HUES6 (cell line): ENCODE data around the gene AKR1B15.
"Not testable (repeated sequence)": the region's sequence is repeated elsewhere in the genome, so short reads cannot be mapped to it uniquely, and the experiment has no call there.

Source experiments
- H3K27ac ChIP-seq: 2 replicates; pipeline ENCODE4 v1.7.0; 2013; ENCODE audit warnings: low read depth, mild to moderate bottlenecking, low read length, inconsistent platforms
- H3K27me3 ChIP-seq: 2 replicates; pipeline ENCODE4 v1.6.1; 2013; ENCODE audit warnings: low read length; ENCODE audit not compliant: control insufficient read depth, insufficient read depth
- H3K36me3 ChIP-seq: 2 replicates; pipeline ENCODE4 v1.6.1; 2013; ENCODE audit warnings: low read length; ENCODE audit not compliant: control insufficient read depth, insufficient read depth
- H3K4me1 ChIP-seq: 2 replicates; pipeline ENCODE4 v1.6.1; 2013; ENCODE audit warnings: low read length; ENCODE audit not compliant: control insufficient read depth, insufficient read depth
- H3K4me3 ChIP-seq: 2 replicates; pipeline ENCODE4 v1.5.1; 2013; ENCODE audit warnings: low read depth, low read length
- H3K9ac ChIP-seq: one replicate; pipeline ENCODE4 v1.6.1; 2013; ENCODE audit warnings: mild to moderate bottlenecking, low read length
- H3K9me3 ChIP-seq: 2 replicates; pipeline ENCODE4 v1.6.1; 2013; ENCODE audit warnings: low read depth, low read length; ENCODE audit not compliant: control insufficient read depth, insufficient read depth

The AKR1B15 gene

DNA sequence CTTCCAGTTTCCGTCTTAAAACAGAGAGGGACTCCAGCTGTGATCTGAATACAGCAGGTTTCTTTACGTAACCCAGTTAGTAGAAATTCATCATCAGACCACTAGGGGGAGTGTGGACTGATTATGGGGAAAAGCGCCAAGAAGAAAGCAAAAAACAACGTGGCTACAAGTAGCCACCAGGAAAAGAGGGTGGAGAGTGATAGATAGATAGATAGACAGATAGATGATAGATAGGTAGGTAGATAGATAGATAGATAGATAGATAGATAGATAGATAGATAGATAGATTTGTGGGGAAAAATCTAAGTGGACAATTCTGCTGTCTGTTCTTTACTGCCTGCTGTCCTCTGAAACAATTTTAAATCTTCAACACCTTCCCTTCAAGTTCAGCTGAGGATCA lies 34.2 kb upstream of the AKR1B15 start:
- Histone ChIP-seq H3K27me3 (no peaks in the 10 kb centered on the region), H3K4me3 (no peak overlapping the region), H3K9ac (no peak overlapping the region), H3K4me1 (peaks cover 2% of the 10 kb centered on the region; the same call in 1 of the 2 replicates), H3K36me3 (no peaks in the 10 kb centered on the region), H3K27ac (no peak overlapping the region), H3K9me3 (no peaks in the 10 kb centered on the region)

- no peak overlapping the region for H3K4me3 ChIP-seq
- H3K27ac ChIP-seq, result no peak overlapping the region
- no peaks in the 10 kb centered on the region for H3K36me3 ChIP-seq
- H3K9me3 ChIP-seq, result no peaks in the 10 kb centered on the region
- no peaks in the 10 kb centered on the region for H3K27me3 ChIP-seq
- no peaks in the 10 kb centered on the region for H3K4me1 ChIP-seq
- H3K9ac ChIP-seq, result no peak overlapping the region
Measured at GRCh38 chr7:134515569-134516468, 33.1 kb upstream of the AKR1B15 start.

DNA sequence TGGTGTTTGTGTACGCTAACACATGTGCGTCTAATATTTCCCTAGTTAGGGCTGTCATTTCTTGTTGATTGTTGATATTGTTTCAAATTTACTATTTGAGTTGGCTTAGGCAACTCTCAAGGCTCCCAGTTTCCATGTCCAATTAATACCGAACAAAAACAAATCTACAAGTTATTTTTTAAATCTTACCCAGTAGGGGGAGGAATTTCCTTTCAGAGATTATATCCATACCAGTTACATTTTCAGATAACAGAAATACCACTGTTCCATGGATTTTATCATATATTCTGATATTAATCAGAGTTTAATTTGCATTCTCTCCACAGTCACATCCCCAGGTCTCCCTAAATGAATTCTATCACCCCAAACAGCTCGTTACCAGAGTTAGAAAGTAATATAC lies 28.8 kb upstream of the AKR1B15 start:
- H3K27me3 ChIP-seq, result no peaks in the 10 kb centered on the region
- H3K4me1 ChIP-seq, result no peaks in the 10 kb centered on the region
- H3K9me3 ChIP-seq, result no peaks in the 10 kb centered on the region
- H3K4me3 ChIP-seq, result no peak overlapping the region
- no peak overlapping the region for H3K27ac ChIP-seq
- H3K36me3 ChIP-seq, result no peaks in the 10 kb centered on the region
- no peak overlapping the region for H3K9ac ChIP-seq

- H3K9me3 ChIP-seq, result no peaks in the 10 kb centered on the region
- peaks cover under 1% of the 10 kb centered on the region; the same call in 1 of the 2 replicates for H3K4me1 ChIP-seq
- H3K27me3 ChIP-seq, result no peaks in the 10 kb centered on the region
- H3K4me3 ChIP-seq, result no peak overlapping the region
- H3K9ac ChIP-seq, result no peak overlapping the region
- no peaks in the 10 kb centered on the region for H3K36me3 ChIP-seq
- no peak overlapping the region for H3K27ac ChIP-seq
Measured at GRCh38 chr7:134522601-134523000, 26.3 kb upstream of the AKR1B15 start.

DNA sequence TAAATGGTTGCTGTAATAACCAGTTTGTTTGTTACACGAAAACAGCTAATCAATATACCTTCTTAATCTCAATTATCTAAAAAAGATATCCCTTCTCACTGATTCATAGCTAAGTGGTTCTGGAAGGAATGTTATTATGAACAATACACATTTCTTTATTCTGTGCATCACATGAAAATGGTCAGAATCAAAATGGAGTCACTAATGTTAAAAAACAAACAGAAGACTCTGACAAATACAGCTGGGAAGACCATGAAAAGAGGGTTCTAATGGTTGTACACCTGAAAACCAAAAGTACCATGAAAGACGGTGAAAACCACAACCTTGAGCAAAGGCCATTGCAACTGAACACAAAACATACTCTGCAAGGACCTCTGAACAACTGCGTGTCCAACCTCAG lies 23.5 kb upstream of the AKR1B15 start:
- H3K36me3 ChIP-seq, H3K4me1 ChIP-seq, H3K27me3 ChIP-seq, H3K9me3 ChIP-seq, H3K27ac ChIP-seq, H3K4me3 ChIP-seq, H3K9ac ChIP-seq: not testable (repeated sequence)

DNA sequence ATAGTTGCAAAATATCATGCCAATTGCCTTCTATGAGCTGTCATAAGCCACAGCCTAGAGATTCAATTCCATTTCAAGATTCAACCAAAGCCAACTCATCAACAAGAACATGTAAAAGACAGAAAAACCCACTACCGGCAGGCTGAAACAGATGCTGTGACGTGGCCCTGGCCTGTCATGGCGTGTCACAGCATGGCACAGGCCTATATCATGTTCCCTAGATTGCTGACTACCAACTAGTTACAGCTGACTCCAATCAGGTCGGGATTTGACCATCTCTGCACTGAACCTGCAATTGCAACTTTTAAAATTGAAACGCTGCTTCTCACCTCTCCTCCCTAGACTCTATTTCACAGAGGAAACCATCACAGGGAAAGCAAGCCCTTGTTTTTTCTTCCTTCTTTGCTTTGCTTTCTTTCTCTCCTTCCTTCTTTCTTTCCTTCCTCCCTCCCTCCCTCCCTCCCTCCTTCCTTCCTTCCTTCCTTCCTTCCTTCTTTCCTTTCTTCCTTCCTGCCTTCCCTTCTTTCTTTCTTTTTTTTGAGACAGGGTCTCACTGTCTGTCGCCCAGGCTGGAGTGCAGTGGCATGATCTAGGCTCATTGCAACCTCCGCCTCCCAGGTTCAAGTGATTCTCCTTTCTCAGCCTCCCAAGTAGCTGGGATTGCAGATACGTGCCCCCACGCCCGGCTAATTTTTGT lies 22.2 kb upstream of the AKR1B15 start:
- H3K4me3 ChIP-seq, H3K27me3 ChIP-seq, H3K27ac ChIP-seq, H3K9me3 ChIP-seq, H3K36me3 ChIP-seq, H3K4me1 ChIP-seq, H3K9ac ChIP-seq: not testable (repeated sequence)

- no peak overlapping the region for H3K27ac ChIP-seq
- H3K27me3 ChIP-seq, result no peaks in the 10 kb centered on the region
- no peak overlapping the region for H3K4me3 ChIP-seq
- H3K36me3 ChIP-seq, result no peaks in the 10 kb centered on the region
- no peaks in the 10 kb centered on the region for H3K9me3 ChIP-seq
- no peak overlapping the region for H3K9ac ChIP-seq
- H3K4me1 ChIP-seq, result peaks cover 3% of the 10 kb centered on the region; the same call in 1 of the 2 replicates
Measured at GRCh38 chr7:134527979-134528371, 20.9 kb upstream of the AKR1B15 start.

GRCh38 chr7:134528749-134529148 lies 20.2 kb upstream of the AKR1B15 start:
- no peak overlapping the region for H3K9ac ChIP-seq
- H3K4me1 ChIP-seq, result peaks cover 3% of the 10 kb centered on the region; the same call in 1 of the 2 replicates
- H3K4me3 ChIP-seq, result no peak overlapping the region
- no peaks in the 10 kb centered on the region for H3K27me3 ChIP-seq
- no peaks in the 10 kb centered on the region for H3K9me3 ChIP-seq
- no peaks in the 10 kb centered on the region for H3K36me3 ChIP-seq
- no peak overlapping the region for H3K27ac ChIP-seq

GRCh38 chr7:134530460-134530859 lies 18.4 kb upstream of the AKR1B15 start:
- no peaks in the 10 kb centered on the region for H3K36me3 ChIP-seq
- no peak overlapping the region for H3K4me3 ChIP-seq
- no peaks in the 10 kb centered on the region for H3K27me3 ChIP-seq
- no peak overlapping the region for H3K9ac ChIP-seq
- H3K4me1 ChIP-seq, result peaks cover 3% of the 10 kb centered on the region; the same call in 1 of the 2 replicates
- no peaks in the 10 kb centered on the region for H3K9me3 ChIP-seq
- no peak overlapping the region for H3K27ac ChIP-seq

DNA sequence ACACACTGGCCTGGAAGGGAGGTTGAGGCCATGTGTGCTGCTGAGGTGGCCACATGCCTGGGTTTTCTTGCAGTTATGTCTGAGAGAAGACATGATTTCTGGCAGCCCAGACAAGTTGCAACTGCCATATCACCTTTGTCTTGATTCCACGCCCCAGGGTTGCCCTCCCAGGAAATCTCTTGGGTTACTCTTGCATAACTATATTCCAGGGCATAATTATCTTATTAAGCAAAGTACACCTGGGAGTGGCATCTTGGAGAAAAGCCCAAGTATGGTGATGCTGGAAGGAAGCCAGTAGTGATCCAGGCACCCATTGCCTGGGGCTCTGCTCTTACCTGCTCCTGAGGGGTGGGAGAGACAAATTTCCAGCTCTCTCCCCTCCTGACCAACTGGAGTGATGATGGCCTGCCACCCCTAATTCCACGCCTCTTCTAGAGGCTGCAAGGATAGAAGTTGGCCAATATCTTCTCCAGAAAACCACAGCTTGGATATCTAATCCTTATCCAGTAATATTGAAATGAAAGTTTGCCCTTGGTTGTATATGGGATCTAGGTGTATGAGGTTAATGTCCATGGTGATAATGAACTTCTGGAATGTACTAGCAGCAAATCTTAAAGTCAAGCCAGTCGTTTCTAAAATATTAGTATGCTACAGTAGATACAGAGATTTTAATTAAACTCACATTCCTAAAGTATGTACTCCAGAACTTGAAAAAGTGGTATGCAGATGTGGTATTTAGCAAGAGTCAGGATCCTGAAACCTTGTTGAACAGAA lies 16.5 kb upstream of the AKR1B15 start:
- Histone ChIP-seq H3K4me1 (peaks cover 3% of the 10 kb centered on the region; the same call in 1 of the 2 replicates), H3K9me3 (no peaks in the 10 kb centered on the region), H3K27ac (no peak overlapping the region), H3K4me3 (no peak overlapping the region), H3K36me3 (no peaks in the 10 kb centered on the region), H3K9ac (no peak overlapping the region), H3K27me3 (no peaks in the 10 kb centered on the region)

DNA sequence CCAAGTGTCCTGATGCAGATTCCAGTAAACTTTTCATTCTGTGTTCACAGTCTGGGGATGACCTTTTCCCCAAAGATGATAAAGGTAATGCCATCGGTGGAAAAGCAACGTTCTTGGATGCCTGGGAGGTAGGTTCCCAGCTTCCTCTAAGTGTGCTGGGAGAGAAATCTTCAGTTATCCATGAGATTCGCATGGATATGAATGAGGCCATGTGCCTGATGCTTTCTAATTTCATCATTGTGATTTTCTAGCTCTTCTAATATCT lies 16.0 kb upstream of the AKR1B15 start:
- no peaks in the 10 kb centered on the region for H3K9me3 ChIP-seq
- peaks cover under 1% of the 10 kb centered on the region; the same call in 1 of the 2 replicates for H3K4me1 ChIP-seq
- no peaks in the 10 kb centered on the region for H3K36me3 ChIP-seq
- H3K27me3 ChIP-seq, result no peaks in the 10 kb centered on the region
- no peak overlapping the region for H3K4me3 ChIP-seq
- H3K27ac ChIP-seq, result no peak overlapping the region
- no peak overlapping the region for H3K9ac ChIP-seq
